Inflammatory macrophage treated with lipopolysaccharide for 1 hour (primary cell): ENCODE results near the gene KCNK3.
A peak's percentile ranks its signal among the peaks of the same experiment; 100 is the strongest.
"Not testable (repeated sequence)": the region's sequence is repeated elsewhere in the genome, so short reads cannot be mapped to it uniquely, and the experiment has no call there.

ENCODE experiments used
- DNase-seq, 2 donors: peaks; one replicate each; pipeline ENCODE4 v3.0.0-alpha.2; 2020 to 2022

The KCNK3 gene

GRCh38 chr2:26759845-26760244 is 67.3 kb downstream of the KCNK3 start:
- DNase-seq = no peak

- not testable (repeated sequence) for DNase-seq
Measured at GRCh38 chr2:26760991-26761390, 68.5 kb downstream of the KCNK3 start.

- DNase-seq = no peak
Measured at GRCh38 chr2:26763019-26763418, 70.5 kb downstream of the KCNK3 start.

GRCh38 chr2:26764078-26764887 is 71.8 kb downstream of the KCNK3 start, which contains the start of gene SLC35F6:
Gene SLC35F6 (plus strand): TSS chr2:26764284. CDS start chr2:26764350, 66 bp downstream.
- DNase-seq = peak; percentile 75 to 83

- DNase-seq = no peak
Measured at GRCh38 chr2:26764906-26765305, 72.4 kb downstream of the KCNK3 start.

GRCh38 chr2:26765475-26766200 is 73.1 kb downstream of the KCNK3 start:
- DNase-seq = no peak

GRCh38 chr2:26767129-26767528 is 74.6 kb downstream of the KCNK3 start:
- no peak for DNase-seq

GRCh38 chr2:26767894-26768487 is 75.5 kb downstream of the KCNK3 start:
- DNase-seq = no peak

- DNase-seq = no peak
Measured at GRCh38 chr2:26768759-26769088, 76.2 kb downstream of the KCNK3 start.

- DNase-seq = peak; percentile 94 to 95
Measured at GRCh38 chr2:26769089-26769761, 76.7 kb downstream of the KCNK3 start.

- peak; percentile 48 to 56 for DNase-seq
Measured at GRCh38 chr2:26770986-26771586, 78.6 kb downstream of the KCNK3 start.

GRCh38 chr2:26772064-26773001 is 79.8 kb downstream of the KCNK3 start:
- DNase-seq = peak in 1 of 2 donors; percentile 52

GRCh38 chr2:26776195-26776800 is 83.8 kb downstream of the KCNK3 start:
- no peak for DNase-seq

- no peak for DNase-seq
Measured at GRCh38 chr2:26778098-26778497, 85.6 kb downstream of the KCNK3 start.

GRCh38 chr2:26778507-26778906 is 86.0 kb downstream of the KCNK3 start:
- DNase-seq = no peak

GRCh38 chr2:26780203-26780760 is 87.8 kb downstream of the KCNK3 start:
- no peak for DNase-seq
